CD4-positive, alpha-beta T cell treated with Interleukin-1 beta for 1 hour (primary cell): ENCODE data around the gene ZDHHC16.
A peak's percentile ranks its signal among the peaks of the same experiment; 100 is the strongest.
"Not testable (repeated sequence)": the region's sequence is repeated elsewhere in the genome, so short reads cannot be mapped to it uniquely, and the experiment has no call there.

Experiments
- DNase-seq, 2 donors: peaks; one replicate each; pipeline ENCODE4 v3.0.0-alpha.2; 2020 to 2022

ZDHHC16 gene

GRCh38 chr10:97445722-97446639 lies at the start of gene ZDHHC16, which contains the start of gene EXOSC1:
Gene ZDHHC16 (plus strand): TSS chr10:97446175. CDS start chr10:97451676, 5,501 bp downstream.
Gene EXOSC1 (minus strand): TSS chr10:97446006. CDS start chr10:97445985, 21 bp downstream.
- DNase-seq: peak; percentile 89 to 93

- DNase-seq: peak; percentile 42 to 46
Measured at GRCh38 chr10:97399843-97400545, 46.0 kb upstream of the ZDHHC16 start.

- DNase-seq: peak; percentile 95 to 96
Measured at GRCh38 chr10:97400665-97401454, 45.1 kb upstream of the ZDHHC16 start, which contains the start of gene RRP12. Gene RRP12 (minus strand): TSS chr10:97401340. CDS start chr10:97401231, 109 bp downstream.

- no peak for DNase-seq
Measured at GRCh38 chr10:97401455-97401919, 44.5 kb upstream of the ZDHHC16 start.

GRCh38 chr10:97404044-97404443 lies 41.9 kb upstream of the ZDHHC16 start:
- DNase-seq: no peak

- peak in 1 of 2 donors; percentile 54 for DNase-seq
Measured at GRCh38 chr10:97406064-97406463, 39.9 kb upstream of the ZDHHC16 start.

- DNase-seq: not testable (repeated sequence)
Measured at GRCh38 chr10:97406483-97406882, 39.5 kb upstream of the ZDHHC16 start.

- DNase-seq: peak; percentile 73 to 82
Measured at GRCh38 chr10:97407211-97407951, 38.6 kb upstream of the ZDHHC16 start.

GRCh38 chr10:97407952-97408248 lies 38.1 kb upstream of the ZDHHC16 start:
- no peak for DNase-seq

GRCh38 chr10:97408496-97408992 lies 37.4 kb upstream of the ZDHHC16 start:
- DNase-seq: no peak

- no peak for DNase-seq
Measured at GRCh38 chr10:97411406-97411805, 34.6 kb upstream of the ZDHHC16 start.

- DNase-seq: no peak
Measured at GRCh38 chr10:97412891-97413304, 33.1 kb upstream of the ZDHHC16 start.

GRCh38 chr10:97416565-97416964 lies 29.4 kb upstream of the ZDHHC16 start:
- no peak for DNase-seq

- DNase-seq: not testable (repeated sequence)
Measured at GRCh38 chr10:97423757-97424098, 22.2 kb upstream of the ZDHHC16 start.

- DNase-seq: peak; percentile 97
Measured at GRCh38 chr10:97425964-97426775, 19.8 kb upstream of the ZDHHC16 start, which contains the start of gene PGAM1. Gene PGAM1 (plus strand): TSS chr10:97426191. CDS start chr10:97426308, 117 bp downstream.

- DNase-seq: no peak
Measured at GRCh38 chr10:97426776-97427570, 19.0 kb upstream of the ZDHHC16 start.

- DNase-seq: peak in 1 of 2 donors; percentile 51
Measured at GRCh38 chr10:97427571-97428179, 18.3 kb upstream of the ZDHHC16 start.

GRCh38 chr10:97428572-97428981 lies 17.4 kb upstream of the ZDHHC16 start:
- peak; percentile 25 to 47 for DNase-seq

- no peak for DNase-seq
Measured at GRCh38 chr10:97434055-97434454, 11.9 kb upstream of the ZDHHC16 start.

- DNase-seq: no peak
Measured at GRCh38 chr10:97434557-97434956, 11.4 kb upstream of the ZDHHC16 start.
